Natural killer cell (primary cell): Measurements from ENCODE around the gene ATP2B2. TPM values are rescaled to one million over a fixed set of nuclear protein-coding genes. Genes with fewer than 3 reads are reported as not detected.

Source experiments
- ATAC-seq, 3 donors: fragments of 150-1000 bp in 2 of 3; fragments of 200-7000 bp in 1 of 3; cut with Tn5 transposase; 1 replicate in 1 of 3; 2 replicates in 2 of 3; pipeline ENCODE4 v1.10.0; 2021; ENCODE audit warnings: mild to moderate bottlenecking in 2 of 3, moderate library complexity in 2 of 3
- DNase-seq, 2 donors: peaks; one replicate each; pipeline versions ENCODE4 v3.0.0 to v3.0.0-alpha.2; 2013 to 2021; ENCODE audit warnings: mixed read lengths in 1 of 2
- H3K27ac ChIP-seq: one replicate; pipeline ENCODE4 v1.5.1; 2013; ENCODE audit warnings: mild to moderate bottlenecking, low read length
- H3K27me3 ChIP-seq: one replicate; pipeline ENCODE4 v1.6.1; 2013; ENCODE audit warnings: low read length; ENCODE audit not compliant: control insufficient read depth, insufficient read depth
- H3K36me3 ChIP-seq: one replicate; pipeline ENCODE4 v1.6.1; 2013; ENCODE audit warnings: low read length; ENCODE audit not compliant: control insufficient read depth, insufficient read depth
- H3K4me1 ChIP-seq: one replicate; pipeline ENCODE4 v1.6.1; 2013; ENCODE audit warnings: low read length; ENCODE audit not compliant: control insufficient read depth, insufficient read depth
- H3K4me3 ChIP-seq: one replicate; pipeline ENCODE4 v1.5.1; 2013; ENCODE audit warnings: low read length
- H3K9me3 ChIP-seq: one replicate; pipeline ENCODE4 v1.6.1; 2013; ENCODE audit warnings: low read length; ENCODE audit not compliant: control insufficient read depth, insufficient read depth
- H3K27ac Mint-ChIP-seq, 2 donors: one replicate each; pipeline ENCODE4 v1.8.0; 2022; ENCODE audit warnings: mild to moderate bottlenecking in 2 of 2, mixed read lengths in 2 of 2, moderate library complexity in 1 of 2
- H3K27me3 Mint-ChIP-seq, 2 donors: one replicate each; pipeline ENCODE4 v1.8.0; 2022; ENCODE audit warnings: low read depth in 2 of 2, mixed read lengths in 2 of 2
- H3K36me3 Mint-ChIP-seq: one replicate; pipeline ENCODE4 v1.8.0; 2022; ENCODE audit warnings: mixed read lengths
- H3K4me1 Mint-ChIP-seq, 2 donors: one replicate each; pipeline ENCODE4 v1.8.0; 2022; ENCODE audit warnings: mixed read lengths in 2 of 2
- H3K4me3 Mint-ChIP-seq: one replicate; pipeline ENCODE4 v1.8.0; 2022; ENCODE audit warnings: mild to moderate bottlenecking, moderate library complexity, mixed read lengths
- H3K9me3 Mint-ChIP-seq, 2 donors: one replicate each; pipeline ENCODE4 v1.8.0; 2022; ENCODE audit warnings: mixed read lengths in 2 of 2
- CTCF ChIP-seq: fragments of 200-600 bp; IDR thresholded peaks from one replicate; pipeline ENCODE4 v1.8.0; 2022; ENCODE audit warnings: antibody characterized with exemption
- WGBS: methylation state at CpG from one replicate; pipeline ENCODE4 v1.1.7; 2013; ENCODE audit warnings: missing lambda C conversion rate; ENCODE audit not compliant: insufficient coverage; 5-methylcytosine and 5-hydroxymethylcytosine counted together
- intact Hi-C: fragments of 100-400 bp; cut with micrococcal nuclease; formaldehyde crosslinking; loops from one replicate; pipeline ENCODE4 v1.14.2; 2022
- total RNA-seq, 4 donors: library from RNA; stranded (reverse); fragments of 120-200 nt in 1 of 4; gene quantifications; one replicate each; pipeline versions ENCODE4 v1.2.3 to v1.2.4, GENCODE V29; 2013 to 2022

The ATP2B2 gene
- total RNA-seq, 3 donors from 2014 or later (not counting 1 experiment from before 2014, with no cell fraction given): not detected

DNA sequence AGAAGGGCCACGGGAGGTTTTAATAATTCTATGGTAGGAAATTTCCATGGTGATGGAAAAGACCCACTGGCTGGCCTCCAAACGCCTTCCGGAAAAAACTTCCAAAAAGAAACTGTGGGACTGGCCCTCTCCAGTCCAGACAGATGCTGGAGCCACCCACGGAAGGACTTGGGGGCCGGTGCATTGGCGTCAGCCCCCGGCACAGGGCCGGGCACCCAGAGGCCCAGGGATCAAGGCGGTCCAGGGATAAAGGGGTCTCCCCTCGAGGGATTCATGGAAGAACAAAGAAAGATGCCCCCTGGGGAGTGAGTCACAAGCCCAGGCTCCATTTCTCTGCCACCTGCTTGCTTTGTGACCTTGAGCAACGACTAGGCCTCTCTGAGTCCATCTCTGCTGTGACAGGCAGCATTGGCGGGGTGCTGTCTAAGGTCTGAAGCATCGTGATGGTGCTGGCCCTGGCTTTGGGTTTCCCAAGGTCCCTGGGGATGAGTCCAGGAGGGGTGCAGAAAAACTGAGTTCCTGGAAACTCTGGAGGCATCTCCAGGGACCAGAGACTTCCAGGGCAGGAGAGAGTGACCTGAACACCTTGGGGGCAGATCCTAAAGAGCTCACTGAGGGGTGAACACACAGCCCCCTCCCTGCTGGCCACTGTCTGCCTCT, 21.6 kb downstream of the ATP2B2 start:
- Mint-ChIP-seq H3K36me3 (no peaks in the 10 kb centered on the region), H3K27me3 (peaks cover 0 to 5% of the 10 kb centered on the region in 2 donors), H3K4me3 (no peak overlapping the region), H3K27ac (no peak overlapping the region), H3K4me1 (no peaks in the 10 kb centered on the region), H3K9me3 (no peaks in the 10 kb centered on the region)
- Histone ChIP-seq H3K4me1 (no peaks in the 10 kb centered on the region), H3K27me3 (no peaks in the 10 kb centered on the region), H3K9me3 (no peaks in the 10 kb centered on the region), H3K4me3 (no peak overlapping the region), H3K27ac (no peak overlapping the region), H3K36me3 (no peaks in the 10 kb centered on the region)
- no peak for DNase-seq
- no peak for ATAC-seq
- intact Hi-C loops: no loop called here
- no peak for TF ChIP-seq CTCF
- 86% methylated on average over 13 of the region's 13 CpGs for WGBS

GRCh38 chr3:10483364-10483675, 22.1 kb downstream of the ATP2B2 start:
- no peak for TF ChIP-seq CTCF
- Histone ChIP-seq H3K4me1 (no peaks in the 10 kb centered on the region), H3K9me3 (no peaks in the 10 kb centered on the region), H3K27me3 (no peaks in the 10 kb centered on the region), H3K36me3 (no peaks in the 10 kb centered on the region), H3K4me3 (no peak overlapping the region), H3K27ac (no peak overlapping the region)
- no peak for ATAC-seq
- H3K4me1 Mint-ChIP-seq: no peaks in the 10 kb centered on the region
- no peaks in the 10 kb centered on the region for H3K36me3 Mint-ChIP-seq
- WGBS: 94% methylated on average over 4 of the region's 4 CpGs
- H3K9me3 Mint-ChIP-seq: no peaks in the 10 kb centered on the region
- no peak overlapping the region for H3K27ac Mint-ChIP-seq
- intact Hi-C loops: no loop called here
- no peak for DNase-seq
- H3K27me3 Mint-ChIP-seq: peaks cover 0 to 3% of the 10 kb centered on the region in 2 donors
- no peak overlapping the region for H3K4me3 Mint-ChIP-seq

- DNase-seq: no peak
- intact Hi-C loops: no loop called here
- WGBS: 85% methylated on average over 13 of the region's 13 CpGs
- ATAC-seq: no peak
- TF ChIP-seq CTCF: no peak
- Mint-ChIP-seq H3K9me3 (no peaks in the 10 kb centered on the region), H3K4me3 (no peak overlapping the region), H3K4me1 (no peaks in the 10 kb centered on the region), H3K27ac (no peak overlapping the region), H3K36me3 (no peaks in the 10 kb centered on the region), H3K27me3 (peaks cover 0 to 2% of the 10 kb centered on the region in 2 donors)
- Histone ChIP-seq H3K4me1 (no peaks in the 10 kb centered on the region), H3K9me3 (no peaks in the 10 kb centered on the region), H3K36me3 (no peaks in the 10 kb centered on the region), H3K27ac (no peak overlapping the region), H3K4me3 (no peak overlapping the region), H3K27me3 (no peaks in the 10 kb centered on the region)
These were observed 22.6 kb downstream of the ATP2B2 start for GRCh38 chr3:10482631-10483363.
